ENCODE results near the gene SNED1.

The SNED1 gene

GRCh38 chr2:241020629-241021190, 22.3 kb downstream of the SNED1 start:
- no peak for DNase-seq

DNA sequence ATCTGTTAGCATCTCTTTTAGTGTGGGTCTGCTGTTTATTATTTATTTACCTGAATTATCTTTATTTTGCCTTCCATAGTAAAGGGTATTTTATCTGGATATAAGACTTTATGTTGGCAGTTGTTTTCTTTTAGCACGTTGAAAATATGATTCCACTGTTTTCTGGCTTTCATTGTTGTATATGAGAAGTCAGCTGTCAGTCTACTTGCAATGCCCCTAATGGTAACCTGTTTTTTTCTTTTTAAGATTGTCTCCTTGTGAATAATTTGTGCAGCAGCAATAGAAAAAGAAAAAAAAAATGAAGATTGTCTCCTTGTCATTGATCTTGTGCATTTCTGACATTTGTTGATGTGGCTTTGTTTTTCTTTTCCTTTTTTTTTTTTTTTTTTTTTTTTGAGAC, 27.2 kb downstream of the SNED1 start:
- no peak for DNase-seq

GRCh38 chr2:241029599-241030332, 31.3 kb downstream of the SNED1 start:
- DNase-seq: no peak

- no peak for DNase-seq
Measured at GRCh38 chr2:241030333-241030680, 31.9 kb downstream of the SNED1 start.

GRCh38 chr2:241030883-241031282, 32.5 kb downstream of the SNED1 start:
- no peak for DNase-seq

DNA sequence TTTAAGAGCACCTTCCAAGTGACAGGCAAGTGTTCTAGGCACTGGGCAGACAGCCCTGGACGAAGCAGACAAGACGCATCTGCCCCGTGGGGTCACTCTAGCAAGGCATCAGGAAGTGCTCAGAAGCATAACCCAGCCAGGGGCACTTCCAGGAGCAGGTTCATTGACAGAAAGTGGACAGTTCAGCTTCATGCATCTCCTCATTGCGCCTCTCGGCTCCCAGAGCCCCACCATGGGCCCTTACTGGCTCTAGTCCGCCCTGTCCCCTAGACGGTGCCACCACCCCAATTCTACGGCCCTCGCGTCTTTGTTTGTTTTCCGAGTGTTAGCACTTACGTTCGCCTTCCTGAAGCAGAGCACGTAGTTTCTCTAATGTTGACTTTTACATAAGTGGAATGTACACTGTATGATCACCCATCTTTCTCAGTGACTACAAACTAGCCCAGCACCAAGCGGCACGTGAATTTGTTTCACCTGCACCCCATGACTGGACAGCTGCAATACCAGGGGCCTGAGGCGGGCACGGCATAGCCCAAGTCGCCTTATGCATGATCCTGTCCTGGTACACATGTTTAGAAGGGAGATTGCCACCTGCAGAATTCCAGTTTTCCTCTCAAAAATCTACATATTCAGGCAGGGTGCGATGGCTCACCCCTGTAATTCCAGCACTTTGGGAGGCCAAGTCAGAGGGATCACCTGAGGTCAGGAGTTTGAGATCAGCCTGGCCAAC, 33.2 kb downstream of the SNED1 start:
- DNase-seq: no peak

DNA sequence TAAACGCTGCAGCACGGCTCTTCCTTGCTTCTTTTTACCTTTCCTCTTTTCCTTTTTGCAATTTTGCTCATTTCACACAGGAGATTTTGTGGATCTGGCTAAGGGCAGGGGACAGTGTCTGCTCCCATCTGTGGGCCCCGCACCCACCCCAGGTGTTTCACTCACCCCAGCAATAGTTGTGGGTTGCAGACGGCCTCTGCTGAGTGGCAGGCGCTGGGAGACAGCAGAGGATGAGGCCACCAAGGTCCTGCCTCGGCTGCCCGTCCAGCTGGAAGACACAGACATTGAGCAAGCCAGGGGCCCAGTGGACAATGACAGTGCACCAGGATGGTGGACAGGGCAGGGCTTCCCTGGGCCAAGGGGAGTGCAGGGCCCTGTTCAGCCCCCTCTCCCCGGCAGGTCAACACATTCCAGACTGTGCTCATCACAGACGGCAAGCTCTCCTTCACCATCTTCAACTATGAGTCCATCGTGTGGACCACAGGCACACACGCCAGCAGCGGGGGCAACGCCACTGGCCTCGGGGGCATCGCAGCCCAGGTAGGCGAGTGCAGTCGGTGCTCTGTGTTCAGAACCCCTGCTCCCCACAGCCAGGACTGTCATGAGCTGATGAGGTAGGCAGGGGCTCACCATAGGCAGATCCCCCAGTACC, 35.0 kb downstream of the SNED1 start:
- DNase-seq: no peak

DNA sequence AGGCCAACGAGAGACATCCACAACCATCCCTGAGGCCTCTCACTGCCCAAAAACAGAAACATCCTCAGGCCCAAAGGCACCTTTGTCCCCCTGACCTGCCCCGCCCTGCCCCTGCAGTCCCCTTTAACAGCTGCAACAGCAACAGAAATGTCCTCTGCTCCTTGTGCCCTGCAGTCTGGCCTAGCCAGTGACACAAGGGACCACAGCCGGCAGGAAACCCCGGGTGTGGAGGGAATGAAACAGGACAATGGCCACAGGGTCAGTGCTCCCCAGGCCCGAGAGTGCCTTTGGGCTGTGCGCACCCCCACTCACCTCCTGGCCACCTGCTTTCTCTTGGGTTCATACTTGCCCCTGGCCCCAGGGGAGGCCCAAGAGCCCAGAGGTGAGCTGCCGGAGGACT, 35.6 kb downstream of the SNED1 start:
- no peak for DNase-seq

- no peak for DNase-seq
Measured at GRCh38 chr2:241034490-241035141, 36.2 kb downstream of the SNED1 start.

GRCh38 chr2:241035142-241035817, 36.9 kb downstream of the SNED1 start:
- no peak for DNase-seq

DNA sequence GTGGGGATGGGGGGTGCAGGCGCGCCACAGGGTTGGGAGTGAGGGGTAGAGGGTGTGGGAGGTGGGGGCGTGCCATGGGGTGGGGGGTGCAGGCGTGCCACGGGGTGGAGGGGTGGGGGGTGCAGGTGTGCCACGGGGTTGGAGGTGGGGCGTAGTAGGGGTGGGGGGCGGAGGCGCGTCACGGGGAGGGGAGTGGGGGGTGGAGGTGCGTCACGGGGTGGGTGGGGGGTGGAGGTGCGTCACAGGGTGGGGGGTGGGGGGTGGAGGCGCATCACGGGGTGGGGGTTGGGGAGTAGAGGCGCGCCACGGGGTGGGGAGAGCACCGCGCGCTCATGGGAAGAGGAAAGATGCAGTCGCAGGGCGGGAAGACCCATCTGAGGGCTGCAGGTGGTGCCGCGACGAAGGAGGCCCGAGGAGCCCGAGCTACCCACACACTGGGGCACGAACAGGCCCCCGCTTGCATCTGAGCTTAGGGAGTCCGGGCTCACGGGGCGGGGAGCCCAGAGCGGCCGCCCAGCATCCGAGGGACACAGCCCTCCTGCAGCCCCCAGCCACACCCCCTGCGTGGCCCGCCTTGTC, 37.5 kb downstream of the SNED1 start:
- DNase-seq: peak in 2 of 58 donors; percentile 14 to 79

- peak in 1 of 58 donors; percentile 10 for DNase-seq
Measured at GRCh38 chr2:241036397-241036963, 38.1 kb downstream of the SNED1 start.

DNA sequence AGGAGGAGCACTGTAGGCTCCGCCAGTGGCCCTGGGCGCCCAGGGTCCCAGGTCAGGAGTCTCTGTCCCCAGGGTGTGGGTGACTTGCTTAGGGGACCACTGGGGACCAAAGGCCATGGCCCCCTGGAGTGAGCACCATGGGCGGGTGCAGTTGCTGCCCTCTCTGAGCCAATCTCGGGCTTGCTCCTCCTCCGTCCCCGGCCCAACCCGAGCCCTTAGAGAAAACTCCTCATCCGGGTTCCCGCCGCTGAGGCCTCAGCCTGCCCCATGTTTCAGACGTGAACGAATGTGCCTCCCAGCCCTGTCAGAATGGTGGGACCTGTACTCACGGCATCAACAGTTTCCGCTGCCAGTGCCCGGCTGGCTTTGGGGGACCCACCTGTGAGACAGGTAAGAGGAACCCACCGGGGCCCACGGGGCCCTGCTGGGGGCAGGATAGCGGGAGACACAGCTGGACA, 38.6 kb downstream of the SNED1 start:
- DNase-seq: no peak

DNA sequence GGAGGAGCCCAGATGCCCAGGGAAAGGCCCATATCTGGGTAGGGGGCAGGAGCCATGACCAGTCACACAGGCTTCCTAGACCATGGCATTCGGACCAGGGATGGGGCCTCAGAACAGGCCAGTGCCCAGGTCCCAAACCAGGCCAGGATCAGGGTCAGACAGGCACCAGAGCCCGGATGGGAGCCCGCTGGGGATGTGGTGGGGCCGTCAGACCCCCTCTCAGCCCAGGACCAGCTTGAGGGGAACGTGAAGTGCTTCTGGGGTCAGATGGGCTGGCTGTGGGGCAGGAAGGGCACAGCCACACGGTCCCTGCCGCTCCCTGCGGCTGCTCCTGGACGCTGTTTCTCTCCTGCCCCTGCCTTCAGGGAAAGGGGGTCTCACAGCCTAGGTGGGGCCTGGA, 39.1 kb downstream of the SNED1 start:
- DNase-seq: no peak

DNA sequence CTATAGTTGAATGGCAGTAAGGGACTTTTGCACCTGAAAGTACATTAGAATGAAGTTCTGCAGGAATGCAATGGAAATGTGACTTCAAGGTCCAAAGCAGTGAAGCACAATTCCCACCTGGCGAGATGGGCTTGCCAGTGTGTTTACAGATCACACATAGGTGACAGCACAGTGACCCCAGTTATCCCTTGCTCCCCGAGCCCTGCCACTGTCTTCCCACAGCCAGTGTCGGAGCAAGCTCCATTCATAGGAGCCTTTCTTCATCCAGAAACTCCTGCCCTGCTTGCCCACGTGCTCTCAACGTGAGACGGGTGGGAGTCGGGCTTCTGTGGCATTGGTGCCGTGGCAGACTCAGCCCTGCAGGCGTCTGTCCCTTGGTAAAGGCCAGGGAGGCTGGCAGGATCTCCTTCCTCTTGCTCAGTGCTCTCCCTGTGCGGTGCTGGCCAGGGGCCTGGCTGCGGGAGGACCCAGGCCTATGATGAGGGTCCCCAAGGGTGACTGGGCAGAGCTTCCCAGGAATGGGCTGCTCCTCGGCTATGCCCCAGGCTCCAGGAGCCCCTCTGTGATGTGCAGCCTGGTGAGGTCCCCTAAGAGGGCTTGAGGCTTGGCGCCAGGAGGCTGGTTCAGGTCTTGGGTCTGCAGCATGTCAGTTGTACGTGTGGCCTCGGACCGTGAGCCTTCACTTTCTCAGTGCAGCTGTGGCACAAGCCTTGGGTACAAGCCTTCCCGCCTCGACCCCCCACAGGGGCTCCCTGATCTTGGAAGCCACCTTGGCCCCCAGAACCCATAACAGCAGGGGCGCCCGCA, 40.2 kb downstream of the SNED1 start:
- DNase-seq: no peak

DNA sequence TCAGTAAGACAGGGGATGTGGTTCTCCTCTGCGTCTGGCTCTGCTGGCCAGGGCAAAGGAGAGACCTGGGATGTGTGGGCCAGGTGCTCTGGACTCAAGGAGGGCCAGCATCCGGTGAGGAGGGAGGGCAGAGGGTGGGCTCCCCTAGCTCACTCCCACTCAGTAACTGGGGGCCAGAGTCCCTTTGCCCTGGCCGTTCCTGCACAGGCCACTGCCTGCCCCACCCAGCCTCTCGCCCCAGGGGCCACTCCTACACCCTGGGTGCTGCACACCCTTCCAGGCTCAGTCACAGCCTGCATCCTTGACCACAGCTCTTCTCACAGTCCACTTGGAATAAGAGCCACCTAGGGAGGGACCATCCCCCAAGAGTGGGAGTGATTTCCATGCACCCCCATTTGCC, 41.0 kb downstream of the SNED1 start:
- no peak for DNase-seq

GRCh38 chr2:241040081-241040803, 41.8 kb downstream of the SNED1 start:
- DNase-seq: no peak

GRCh38 chr2:241041589-241042158, 43.3 kb downstream of the SNED1 start:
- no peak for DNase-seq
